Memory B cell (primary cell): Measurements from ENCODE around the gene SHF.
"Not testable (repeated sequence)": the region's sequence is repeated elsewhere in the genome, so short reads cannot be mapped to it uniquely, and the experiment has no call there.

Source experiments
- ATAC-seq: fragments of 150-1000 bp; cut with Tn5 transposase; 2 replicates; pipeline ENCODE4 v1.10.0; 2021; ENCODE audit warnings: low read depth, mild to moderate bottlenecking, moderate library complexity
- DNase-seq, 2 donors: peaks; one replicate each; pipeline ENCODE4 v3.0.0; 2022; ENCODE audit warnings: low spot score in 2 of 2
- H3K27ac Mint-ChIP-seq: one replicate; pipeline ENCODE4 v1.8.0; 2022; ENCODE audit warnings: mild to moderate bottlenecking, moderate library complexity, mixed read lengths
- H3K27me3 Mint-ChIP-seq: one replicate; pipeline ENCODE4 v1.8.0; 2022; ENCODE audit warnings: mixed read lengths
- H3K36me3 Mint-ChIP-seq: one replicate; pipeline ENCODE4 v1.8.0; 2022; ENCODE audit warnings: mild to moderate bottlenecking, mixed read lengths
- H3K4me1 Mint-ChIP-seq: one replicate; pipeline ENCODE4 v1.8.0; 2022; ENCODE audit warnings: mixed read lengths
- H3K4me3 Mint-ChIP-seq: one replicate; pipeline ENCODE4 v1.8.0; 2022; ENCODE audit warnings: mild to moderate bottlenecking, moderate library complexity, mixed read lengths
- H3K9me3 Mint-ChIP-seq: one replicate; pipeline ENCODE4 v1.8.0; 2022; ENCODE audit warnings: mixed read lengths

Gene SHF

DNA sequence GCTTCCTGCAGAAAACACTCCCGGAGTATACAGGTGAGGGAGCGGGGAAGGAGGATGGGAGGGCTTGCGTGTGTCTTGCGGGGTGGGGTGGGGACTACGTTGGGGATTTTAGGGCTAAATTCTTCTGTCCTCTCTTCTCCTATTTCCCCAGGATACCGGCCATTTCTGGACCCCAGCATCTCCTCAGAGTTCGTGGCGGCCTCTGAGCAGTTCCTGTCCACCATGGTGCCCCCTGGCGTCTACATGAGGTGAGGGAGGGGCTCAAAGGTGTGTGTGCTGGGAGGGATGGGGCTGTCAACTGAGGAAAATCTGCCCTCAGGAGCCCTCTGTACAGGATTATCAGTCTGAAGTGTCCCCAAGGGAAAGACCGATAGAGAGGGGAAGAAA lies 51.4 kb downstream of the SHF start:
- Mint-ChIP-seq H3K9me3 (no peaks in the 10 kb centered on the region), H3K4me3 (peak overlapping the region; percentile 56), H3K27me3 (peaks cover 15% of the 10 kb centered on the region), H3K27ac (no peak overlapping the region), H3K36me3 (no peaks in the 10 kb centered on the region), H3K4me1 (peaks cover 8% of the 10 kb centered on the region)
- ATAC-seq, result peak; percentile 46
- DNase-seq, result no peak

DNA sequence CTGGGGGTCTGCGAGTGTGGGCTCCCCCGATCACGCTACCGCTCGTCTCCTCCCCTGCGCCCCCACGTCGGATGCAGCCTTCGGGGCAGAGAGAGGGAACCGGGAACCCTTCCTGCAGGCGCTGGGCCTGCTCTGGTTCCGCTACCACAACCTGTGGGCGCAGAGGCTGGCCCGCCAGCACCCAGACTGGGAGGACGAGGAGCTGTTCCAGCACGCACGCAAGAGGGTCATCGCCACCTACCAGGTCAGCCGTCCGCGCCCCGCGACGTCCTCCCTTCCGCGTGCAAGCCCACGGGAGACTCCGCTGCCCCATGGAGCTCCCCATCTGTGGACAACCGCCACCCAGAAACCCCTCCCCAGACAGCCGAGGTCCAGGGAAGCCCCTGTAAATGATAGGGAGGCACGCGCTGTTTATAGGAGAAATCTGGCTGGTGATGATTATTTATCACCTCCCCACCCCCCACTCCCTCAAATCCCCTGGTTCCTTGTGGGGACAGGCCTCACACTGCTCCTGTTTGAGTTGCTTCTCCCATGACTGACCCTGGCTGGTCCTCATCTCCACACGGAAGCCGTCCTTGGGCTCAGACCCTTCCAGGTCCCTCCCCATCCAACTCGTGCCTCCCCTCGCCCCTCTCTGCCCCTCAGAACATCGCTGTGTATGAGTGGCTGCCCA lies 51.9 kb downstream of the SHF start:
- not testable (repeated sequence) for H3K36me3 Mint-ChIP-seq, H3K9me3 Mint-ChIP-seq, H3K27ac Mint-ChIP-seq, DNase-seq, ATAC-seq, H3K4me1 Mint-ChIP-seq
- peak overlapping the region; percentile 56 for H3K4me3 Mint-ChIP-seq
- H3K27me3 Mint-ChIP-seq, result peaks cover 17% of the 10 kb centered on the region

DNA sequence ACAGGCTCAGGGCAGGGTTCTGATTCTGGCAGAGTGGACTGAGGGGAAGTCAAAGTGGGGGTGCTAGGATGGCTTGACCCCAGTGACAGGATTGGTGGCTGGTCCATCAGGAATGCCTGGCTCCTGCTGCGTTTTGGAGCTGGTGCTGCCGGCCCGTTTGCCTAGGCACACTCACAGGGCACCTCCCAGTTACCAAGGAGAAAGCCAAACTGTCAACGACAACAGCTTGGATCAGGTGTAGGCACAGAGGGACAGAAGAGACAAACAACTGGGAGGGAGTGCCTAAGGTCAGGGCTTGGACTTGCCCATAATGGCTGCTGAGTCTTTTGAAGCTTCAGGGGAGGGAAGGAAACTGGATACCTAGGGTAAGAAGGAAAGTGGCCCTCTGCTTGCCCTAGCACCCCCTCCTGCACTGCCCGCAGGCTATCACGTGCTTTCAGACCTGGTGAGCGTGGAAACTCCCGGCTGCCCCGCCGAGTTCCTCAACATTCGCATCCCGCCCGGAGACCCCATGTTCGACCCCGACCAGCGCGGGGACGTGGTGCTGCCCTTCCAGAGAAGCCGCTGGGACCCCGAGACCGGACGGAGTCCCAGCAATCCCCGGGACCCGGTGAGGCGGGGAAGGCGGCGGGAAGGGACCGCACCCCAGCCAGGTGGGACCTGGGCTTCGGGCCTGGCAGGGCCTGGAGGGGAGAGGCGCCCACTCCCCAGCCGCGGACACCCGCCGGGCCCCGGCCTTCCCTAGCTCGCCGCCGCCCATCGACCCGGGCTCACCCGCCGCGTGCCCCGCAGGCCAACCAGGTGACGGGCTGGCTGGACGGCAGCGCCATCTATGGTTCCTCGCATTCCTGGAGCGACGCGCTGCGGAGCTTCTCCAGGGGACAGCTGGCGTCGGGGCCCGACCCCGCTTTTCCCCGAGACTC lies 52.8 kb downstream of the SHF start:
- Mint-ChIP-seq H3K36me3 (no peaks in the 10 kb centered on the region), H3K4me3 (peak overlapping the region; percentile 65), H3K4me1 (peaks cover 8% of the 10 kb centered on the region), H3K27ac (peak overlapping the region; percentile 25), H3K27me3 (peaks cover 20% of the 10 kb centered on the region), H3K9me3 (no peaks in the 10 kb centered on the region)
- peak; percentile 63 for ATAC-seq
- DNase-seq, result no peak

DNA sequence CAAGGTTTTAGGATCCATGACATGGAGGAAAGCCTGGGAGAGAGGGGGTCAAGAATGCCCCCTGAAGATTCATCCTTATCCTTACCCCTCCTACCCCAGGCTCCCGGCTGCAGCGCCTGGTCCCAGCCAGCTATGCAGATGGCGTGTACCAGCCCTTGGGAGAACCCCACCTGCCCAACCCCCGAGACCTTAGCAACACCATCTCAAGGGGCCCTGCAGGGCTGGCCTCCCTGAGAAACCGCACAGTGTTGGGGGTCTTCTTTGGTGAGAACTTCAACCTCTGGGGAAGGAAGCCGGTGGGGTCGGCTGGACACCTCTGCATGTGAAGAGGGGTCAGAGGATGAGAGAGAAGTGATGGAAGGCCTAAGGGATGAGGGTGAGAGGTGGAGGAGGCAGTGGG lies 53.7 kb downstream of the SHF start:
- H3K4me1 Mint-ChIP-seq, result peaks cover 8% of the 10 kb centered on the region
- ATAC-seq, result no peak
- no peaks in the 10 kb centered on the region for H3K9me3 Mint-ChIP-seq
- no peaks in the 10 kb centered on the region for H3K36me3 Mint-ChIP-seq
- H3K27me3 Mint-ChIP-seq, result peaks cover 21% of the 10 kb centered on the region
- DNase-seq, result no peak
- H3K4me3 Mint-ChIP-seq, result peak overlapping the region; percentile 65
- H3K27ac Mint-ChIP-seq, result no peak overlapping the region

DNA sequence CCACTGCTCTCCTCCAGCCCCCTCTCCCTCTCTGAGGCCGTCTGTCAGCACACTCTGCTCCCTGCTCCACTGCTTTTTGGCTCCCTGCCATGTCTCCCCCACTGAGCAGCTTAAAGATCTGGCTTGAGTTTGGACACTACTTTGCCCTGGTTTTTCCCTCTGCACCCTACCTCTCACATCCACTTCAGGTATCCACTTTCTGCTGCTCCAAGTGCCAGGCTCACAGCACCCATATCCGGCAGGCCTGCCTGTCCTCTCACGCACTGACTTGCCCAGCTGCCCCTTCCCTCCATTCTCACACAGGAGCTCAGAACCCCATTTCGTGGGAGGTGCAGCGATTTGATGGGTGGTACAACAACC lies 54.2 kb downstream of the SHF start:
- H3K4me3 Mint-ChIP-seq, result no peak overlapping the region
- DNase-seq, result no peak
- peaks cover 8% of the 10 kb centered on the region for H3K4me1 Mint-ChIP-seq
- no peak overlapping the region for H3K27ac Mint-ChIP-seq
- no peaks in the 10 kb centered on the region for H3K36me3 Mint-ChIP-seq
- H3K27me3 Mint-ChIP-seq, result peaks cover 23% of the 10 kb centered on the region
- no peak for ATAC-seq
- no peaks in the 10 kb centered on the region for H3K9me3 Mint-ChIP-seq

DNA sequence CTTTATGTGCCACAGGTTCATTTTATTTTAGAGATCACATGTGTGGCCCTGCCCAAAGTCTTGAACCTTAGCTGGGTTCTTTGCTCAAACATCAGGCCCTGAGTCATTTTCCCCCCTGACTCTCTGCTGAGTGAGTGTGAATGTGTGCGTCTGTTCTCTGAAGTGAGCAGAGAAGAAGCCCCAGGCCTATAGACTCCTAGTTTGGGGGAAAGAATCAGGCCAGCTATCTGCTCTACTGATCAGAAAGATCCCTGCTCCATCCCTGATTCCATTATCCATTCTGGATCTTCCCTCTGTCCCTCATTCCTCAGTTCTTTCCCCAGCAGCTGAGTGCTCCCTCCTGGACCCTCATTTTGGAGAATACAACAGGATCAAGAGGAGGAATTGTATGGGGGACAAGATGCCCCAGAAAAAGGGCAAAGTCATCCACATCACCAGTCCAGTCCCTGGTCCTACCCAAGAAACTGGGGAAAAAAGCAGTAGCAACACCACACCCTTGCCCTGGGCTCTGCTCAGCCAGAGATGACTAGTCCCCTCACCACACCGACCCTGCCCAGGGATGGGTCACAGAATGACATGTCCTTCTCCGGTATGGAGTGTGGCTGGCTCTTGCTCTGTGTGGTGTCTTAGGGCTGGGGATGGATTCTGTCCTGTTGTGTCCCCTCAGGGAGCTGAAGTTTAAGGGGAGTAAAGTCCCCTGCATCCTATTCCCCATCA lies 54.8 kb downstream of the SHF start:
- Mint-ChIP-seq H3K9me3 (no peaks in the 10 kb centered on the region), H3K4me3 (no peak overlapping the region), H3K27ac (no peak overlapping the region), H3K4me1 (peaks cover 10% of the 10 kb centered on the region), H3K36me3 (no peaks in the 10 kb centered on the region), H3K27me3 (peaks cover 25% of the 10 kb centered on the region)
- DNase-seq, result no peak
- ATAC-seq, result no peak

DNA sequence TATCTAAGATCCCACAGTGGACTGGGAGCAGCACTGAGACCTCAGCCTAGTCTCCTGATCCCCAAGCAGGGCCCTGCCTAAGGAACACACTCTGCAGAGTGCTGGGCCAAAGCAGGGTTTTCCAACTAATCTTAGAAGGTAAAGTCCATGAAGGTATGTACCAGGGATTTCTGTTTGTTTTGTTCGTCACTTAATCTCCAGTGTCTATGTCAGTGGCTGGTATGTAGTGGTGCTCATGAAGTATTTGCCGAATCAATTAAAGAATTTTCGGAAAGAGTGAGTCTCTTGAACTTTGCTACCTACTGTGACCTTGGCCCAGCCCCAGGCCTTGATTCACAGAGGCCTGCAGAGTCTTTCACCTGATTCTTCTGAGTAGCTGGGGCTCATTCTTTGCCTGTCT lies 56.3 kb downstream of the SHF start:
- no peak overlapping the region for H3K4me3 Mint-ChIP-seq
- no peaks in the 10 kb centered on the region for H3K36me3 Mint-ChIP-seq
- H3K9me3 Mint-ChIP-seq, result no peaks in the 10 kb centered on the region
- H3K4me1 Mint-ChIP-seq, result peaks cover 10% of the 10 kb centered on the region
- no peak overlapping the region for H3K27ac Mint-ChIP-seq
- peaks cover 27% of the 10 kb centered on the region for H3K27me3 Mint-ChIP-seq
- ATAC-seq (no peak), DNase-seq (no peak)

DNA sequence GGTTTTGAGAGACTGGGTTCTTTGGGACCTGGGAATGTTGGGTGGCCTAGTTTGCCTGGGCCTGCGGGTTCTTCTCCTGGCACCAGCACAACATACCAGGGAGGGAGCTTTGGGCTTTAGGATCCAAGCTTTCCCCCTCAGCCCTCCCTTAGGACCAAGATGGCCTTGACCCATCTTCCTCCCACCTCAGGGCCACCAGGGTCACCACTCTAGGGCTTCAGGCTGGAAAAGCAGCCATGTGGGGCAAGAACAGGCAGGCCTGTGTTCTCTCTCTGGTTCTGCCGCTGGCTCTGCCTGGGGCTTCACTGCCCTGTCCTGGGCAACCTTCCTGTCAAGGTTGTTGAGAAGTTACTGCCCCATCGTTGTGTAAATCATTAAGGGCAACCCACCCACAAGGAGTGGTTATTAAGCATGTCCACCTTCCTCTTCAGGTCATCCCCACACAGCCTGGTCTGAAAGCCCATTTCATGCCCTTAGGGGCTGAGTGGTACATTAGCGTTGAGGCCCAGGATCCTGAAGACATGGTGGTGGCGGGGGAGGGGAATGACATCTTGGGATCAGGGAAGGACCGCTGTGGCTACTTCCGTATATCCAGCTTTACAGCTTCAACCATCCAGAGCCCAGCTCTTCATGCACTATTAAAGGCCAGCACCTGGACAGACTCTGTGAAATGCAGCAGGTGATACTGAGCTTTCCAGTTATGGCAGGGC lies 57.3 kb downstream of the SHF start:
- no peak for ATAC-seq
- Mint-ChIP-seq H3K9me3 (no peaks in the 10 kb centered on the region), H3K4me3 (peak overlapping the region; percentile 30), H3K27me3 (peaks cover 29% of the 10 kb centered on the region), H3K27ac (no peak overlapping the region), H3K4me1 (peaks cover 10% of the 10 kb centered on the region), H3K36me3 (no peaks in the 10 kb centered on the region)
- no peak for DNase-seq

DNA sequence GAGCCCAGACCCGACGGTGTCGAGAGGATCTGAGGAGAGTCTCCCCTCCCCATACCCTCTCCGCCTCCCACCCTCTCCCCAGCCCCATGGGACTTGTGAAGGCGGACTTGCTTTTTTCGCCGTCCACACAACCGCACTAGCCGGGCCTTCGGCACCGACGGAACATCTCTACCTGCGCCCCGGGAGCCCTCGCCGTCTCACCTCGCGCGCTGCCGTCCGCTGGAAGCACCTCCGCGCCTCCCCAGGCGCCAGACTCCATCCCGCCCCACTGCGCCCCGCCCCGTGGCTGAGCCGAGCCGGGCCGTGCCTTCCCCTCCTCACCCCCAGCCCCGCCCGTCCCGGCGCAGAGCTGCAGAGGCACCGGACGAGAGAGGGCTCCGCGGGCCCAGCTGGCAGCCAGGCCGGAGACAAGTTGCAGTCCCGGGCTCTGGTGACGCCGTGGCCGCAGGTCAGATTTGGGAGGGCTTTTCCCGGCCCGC lies 58.1 kb downstream of the SHF start, which contains the start of the genes DUOX1 and DUOXA1:
Gene DUOX1, plus strand, starts transcription at position 344 of the 479 bp plus-strand sequence. CDS start 1,973 bp downstream, outside the sequence.
Gene DUOXA1, minus strand, starts transcription at position 229 of the 479 bp plus-strand sequence. CDS start 6,865 bp downstream, outside the sequence.
- Mint-ChIP-seq H3K27me3 (peaks cover 33% of the 10 kb centered on the region), H3K4me1 (peaks cover 7% of the 10 kb centered on the region), H3K9me3 (no peaks in the 10 kb centered on the region), H3K4me3 (peak within 1 kb of the TSS; percentile 30), H3K27ac (no peak within 1 kb of the TSS), H3K36me3 (no peaks in the 10 kb centered on the region)
- ATAC-seq (peak; percentile 63), DNase-seq (no peak)

DNA sequence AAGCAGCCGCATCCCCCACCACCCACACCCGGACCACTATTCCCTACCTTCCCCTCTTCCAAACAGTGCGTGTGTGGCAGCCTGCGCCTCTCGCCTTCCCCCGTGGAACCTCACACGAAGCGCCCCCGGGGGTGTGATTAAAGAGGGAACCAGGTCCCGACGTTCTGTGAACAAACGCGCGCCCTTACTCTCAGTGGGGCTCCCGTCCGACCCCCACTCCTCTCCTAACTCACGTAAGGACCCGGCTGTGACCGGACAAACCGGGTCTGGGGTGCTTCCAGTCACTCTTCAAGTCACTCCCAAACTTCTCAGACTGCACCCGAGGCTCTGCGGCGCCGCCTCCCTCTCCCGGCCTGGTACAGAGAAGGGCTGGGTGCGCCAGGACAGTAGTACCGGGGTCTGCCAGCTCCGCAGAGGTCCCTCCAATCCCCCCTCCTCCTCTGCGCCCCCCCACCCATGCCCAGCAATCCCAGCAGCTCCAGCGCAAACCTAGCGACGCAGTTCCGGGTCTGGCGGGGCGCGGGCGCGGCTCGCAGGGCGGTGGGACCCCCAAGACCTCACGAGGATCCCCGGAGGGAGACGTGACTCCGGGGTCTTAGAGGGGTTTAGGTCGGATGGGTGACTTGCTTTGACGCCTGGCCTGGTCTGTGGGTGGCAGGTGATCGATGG lies 58.7 kb downstream of the SHF start:
- Mint-ChIP-seq H3K4me3 (peak overlapping the region; percentile 18), H3K9me3 (no peaks in the 10 kb centered on the region), H3K4me1 (peaks cover 3% of the 10 kb centered on the region), H3K27ac (no peak overlapping the region), H3K36me3 (no peaks in the 10 kb centered on the region), H3K27me3 (peaks cover 28% of the 10 kb centered on the region)
- DNase-seq (no peak), ATAC-seq (no peak)

DNA sequence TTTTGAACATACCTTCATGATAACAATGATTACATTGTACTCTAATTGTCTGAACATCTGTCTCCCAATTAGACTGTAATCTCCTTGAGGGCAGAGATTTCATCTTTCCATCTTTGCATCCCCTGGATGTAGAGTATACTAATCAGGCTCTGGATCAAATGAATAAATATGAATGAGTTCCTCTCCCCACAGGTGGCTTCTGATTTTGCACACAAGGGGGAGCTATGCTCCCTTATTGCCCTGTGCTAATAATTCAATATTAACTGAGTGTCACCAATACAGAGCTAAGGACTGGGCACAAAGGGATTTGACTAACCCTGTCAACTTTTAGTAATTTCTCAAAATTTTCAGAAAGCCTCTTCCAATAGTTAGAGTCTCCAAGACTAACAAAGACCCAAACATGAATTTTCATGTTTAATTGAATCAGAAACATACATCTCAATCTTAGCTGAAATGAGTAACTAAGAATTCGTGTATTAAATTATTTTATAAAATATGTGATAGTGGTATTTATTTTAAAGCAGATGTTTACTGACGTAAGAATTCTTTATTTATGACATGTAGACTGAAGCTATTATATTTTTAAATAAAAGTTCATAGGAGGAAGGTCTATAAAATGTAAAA lies 61.1 kb downstream of the SHF start:
- H3K27ac Mint-ChIP-seq, result no peak overlapping the region
- peaks cover 2% of the 10 kb centered on the region for H3K4me1 Mint-ChIP-seq
- no peaks in the 10 kb centered on the region for H3K36me3 Mint-ChIP-seq
- no peak overlapping the region for H3K4me3 Mint-ChIP-seq
- peak; percentile 44 to 55 for DNase-seq
- H3K9me3 Mint-ChIP-seq, result no peaks in the 10 kb centered on the region
- peaks cover 26% of the 10 kb centered on the region for H3K27me3 Mint-ChIP-seq
- ATAC-seq, result peak; percentile 86

DNA sequence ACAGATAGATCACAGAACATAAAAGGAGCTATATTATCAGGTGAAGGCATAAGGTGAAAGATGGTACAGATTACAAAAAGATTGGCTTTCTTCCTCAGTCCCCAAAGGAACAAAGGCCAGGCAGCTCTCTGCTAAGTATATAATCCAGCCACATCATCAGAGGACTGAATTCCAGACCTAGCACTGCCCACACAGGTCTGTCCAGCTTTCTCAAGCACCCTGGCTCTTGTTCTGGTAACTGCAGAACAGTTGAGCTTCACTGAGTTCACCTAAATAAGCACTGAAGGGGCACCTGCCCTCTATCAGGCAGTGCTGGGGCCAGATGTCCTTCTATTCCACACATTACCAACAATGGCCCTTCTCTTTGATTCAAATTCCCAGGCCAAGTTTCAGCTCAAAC lies 64.4 kb downstream of the SHF start:
- DNase-seq (no peak), ATAC-seq (no peak)
- peaks cover 2% of the 10 kb centered on the region for H3K4me1 Mint-ChIP-seq
- no peaks in the 10 kb centered on the region for H3K36me3 Mint-ChIP-seq
- H3K27me3 Mint-ChIP-seq, result peaks cover 28% of the 10 kb centered on the region
- no peaks in the 10 kb centered on the region for H3K9me3 Mint-ChIP-seq
- H3K27ac Mint-ChIP-seq, result no peak overlapping the region
- no peak overlapping the region for H3K4me3 Mint-ChIP-seq

DNA sequence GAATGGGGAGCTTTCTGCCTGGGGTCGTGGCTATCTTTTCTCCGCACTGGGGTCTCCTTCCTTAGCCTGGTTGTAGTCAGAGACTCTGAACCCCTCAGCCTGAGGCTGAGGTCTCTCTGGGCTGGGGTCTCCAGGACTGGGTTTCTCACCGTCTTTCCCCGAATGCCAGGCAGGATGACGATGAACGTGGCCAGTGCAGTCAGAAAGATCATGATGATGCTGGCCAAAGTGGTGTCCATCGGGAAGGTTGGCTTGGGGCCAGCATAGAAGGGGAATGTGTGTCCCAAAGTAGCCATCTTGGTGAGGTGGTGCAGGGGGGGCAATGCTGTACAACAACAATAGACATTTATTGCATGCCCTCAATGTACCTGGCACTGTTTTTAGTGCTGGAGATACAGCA lies 65.0 kb downstream of the SHF start:
- no peaks in the 10 kb centered on the region for H3K36me3 Mint-ChIP-seq
- DNase-seq, result no peak
- no peaks in the 10 kb centered on the region for H3K9me3 Mint-ChIP-seq
- H3K27ac Mint-ChIP-seq, result no peak overlapping the region
- no peak overlapping the region for H3K4me3 Mint-ChIP-seq
- H3K4me1 Mint-ChIP-seq, result peaks cover 6% of the 10 kb centered on the region
- H3K27me3 Mint-ChIP-seq, result peaks cover 31% of the 10 kb centered on the region
- ATAC-seq, result no peak
